ENCODE results near the gene IDH2.

IDH2 gene

DNA sequence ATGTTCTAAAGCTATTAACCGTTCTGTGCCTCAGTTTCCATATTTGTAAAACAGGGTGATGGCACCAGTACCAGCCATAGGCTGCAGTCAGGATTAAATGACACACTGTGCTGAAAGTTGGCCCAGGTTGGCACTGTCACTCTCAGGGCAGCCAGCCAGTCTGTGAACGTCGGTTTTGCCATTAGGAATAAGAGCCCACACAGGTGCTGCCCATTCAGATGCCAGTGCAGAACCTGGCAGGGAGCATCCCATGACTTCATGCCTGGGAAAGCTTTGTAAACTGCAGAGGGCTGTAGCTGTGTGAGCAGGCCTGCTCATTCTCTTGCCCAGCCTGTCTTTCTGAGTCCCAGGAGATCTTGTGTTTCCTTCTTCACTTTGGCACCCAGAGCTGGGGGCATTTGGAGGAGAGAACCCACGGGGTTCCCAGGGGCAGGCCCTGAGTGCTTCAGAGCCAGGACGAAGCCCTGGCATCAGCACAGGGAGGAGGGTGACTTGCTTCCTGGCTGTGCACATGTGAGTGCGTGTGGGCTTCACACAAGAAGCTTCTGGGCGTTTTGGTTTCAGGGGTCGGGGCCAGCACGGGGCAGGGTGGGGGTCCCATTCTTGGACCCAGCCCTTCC is 54.2 kb downstream of the IDH2 start:
- peaks cover 15% of the 10 kb centered on the region for H3K4me1 ChIP-seq (ENCODE audit: control insufficient read depth, low read length)
- no peak overlapping the region for H3K4me2 ChIP-seq (ENCODE audit: low read length)
- H3K9me3 ChIP-seq (ENCODE audit: control insufficient read depth, insufficient read depth, low read length) = no peaks in the 10 kb centered on the region
- H3F3A ChIP-seq (ENCODE audit: control insufficient read depth, insufficient read depth) = no peaks in the 10 kb centered on the region
- H3K27ac ChIP-seq (ENCODE audit: low read depth, low read length) = no peak overlapping the region
- TF ChIP-seq, protein P1, sequence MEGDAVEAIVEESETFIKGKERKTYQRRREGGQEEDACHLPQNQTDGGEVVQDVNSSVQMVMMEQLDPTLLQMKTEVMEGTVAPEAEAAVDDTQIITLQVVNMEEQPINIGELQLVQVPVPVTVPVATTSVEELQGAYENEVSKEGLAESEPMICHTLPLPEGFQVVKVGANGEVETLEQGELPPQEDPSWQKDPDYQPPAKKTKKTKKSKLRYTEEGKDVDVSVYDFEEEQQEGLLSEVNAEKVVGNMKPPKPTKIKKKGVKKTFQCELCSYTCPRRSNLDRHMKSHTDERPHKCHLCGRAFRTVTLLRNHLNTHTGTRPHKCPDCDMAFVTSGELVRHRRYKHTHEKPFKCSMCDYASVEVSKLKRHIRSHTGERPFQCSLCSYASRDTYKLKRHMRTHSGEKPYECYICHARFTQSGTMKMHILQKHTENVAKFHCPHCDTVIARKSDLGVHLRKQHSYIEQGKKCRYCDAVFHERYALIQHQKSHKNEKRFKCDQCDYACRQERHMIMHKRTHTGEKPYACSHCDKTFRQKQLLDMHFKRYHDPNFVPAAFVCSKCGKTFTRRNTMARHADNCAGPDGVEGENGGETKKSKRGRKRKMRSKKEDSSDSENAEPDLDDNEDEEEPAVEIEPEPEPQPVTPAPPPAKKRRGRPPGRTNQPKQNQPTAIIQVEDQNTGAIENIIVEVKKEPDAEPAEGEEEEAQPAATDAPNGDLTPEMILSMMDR (IDR thresholded peaks at IDR 0.05; ENCODE audit: low read depth, low read length, poor library complexity, severe bottlenecking) = no peak
- TF ChIP-seq EZH2phosphoT487 (IDR thresholded peaks at IDR 0.05; ENCODE audit: borderline replicate concordance, low read length) = no peak
- H3K27me3 ChIP-seq (ENCODE audit: control insufficient read depth, low read length) = no peaks in the 10 kb centered on the region
- H4K20me1 ChIP-seq (ENCODE audit: control insufficient read depth, insufficient read depth, low read depth, low read length) = 0 out of 2 replicates have a peak, but pooled peaks cover 3% of the 10 kb centered on the region
- H3K4me3 ChIP-seq (ENCODE audit: low read length) = no peak overlapping the region
- H3K79me2 ChIP-seq (ENCODE audit: control insufficient read depth, low read length) = peaks cover 26% of the 10 kb centered on the region
- H3K9me2 ChIP-seq (replicated peaks; ENCODE audit: control insufficient read depth, low read length) = no peaks in the 10 kb centered on the region
- no peaks in the 10 kb centered on the region for H3K36me3 ChIP-seq (ENCODE audit: control insufficient read depth, low read length)

DNA sequence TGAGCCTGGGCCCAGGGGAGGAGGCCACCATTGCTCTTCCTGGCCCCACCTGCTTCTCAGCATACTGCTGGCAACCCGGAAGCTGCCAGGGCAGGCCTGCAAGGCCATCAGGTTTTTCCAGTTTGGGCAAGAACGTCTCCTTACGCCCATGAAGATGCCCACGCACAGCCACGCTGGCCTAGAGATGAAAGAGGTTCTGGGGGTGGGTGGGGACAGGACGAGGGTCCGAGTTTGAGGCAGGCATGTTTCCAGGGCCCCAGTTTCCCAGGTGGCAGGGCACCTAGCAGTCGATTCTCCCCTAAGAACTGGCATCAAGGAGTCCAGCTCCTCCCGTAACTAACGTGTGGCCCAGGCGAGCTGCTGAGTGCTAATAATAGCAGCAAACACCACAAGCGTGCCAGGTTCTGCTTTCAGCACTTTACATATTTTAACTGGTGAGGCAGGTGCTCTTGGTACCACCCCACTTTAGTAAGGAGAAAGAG is 55.3 kb downstream of the IDH2 start:
- no peak overlapping the region for H3K4me3 ChIP-seq (ENCODE audit: low read length)
- 0 out of 2 replicates have a peak overlapping the region, but pooled peaks have one; percentile 24 for H3K4me2 ChIP-seq (ENCODE audit: low read length)

DNA sequence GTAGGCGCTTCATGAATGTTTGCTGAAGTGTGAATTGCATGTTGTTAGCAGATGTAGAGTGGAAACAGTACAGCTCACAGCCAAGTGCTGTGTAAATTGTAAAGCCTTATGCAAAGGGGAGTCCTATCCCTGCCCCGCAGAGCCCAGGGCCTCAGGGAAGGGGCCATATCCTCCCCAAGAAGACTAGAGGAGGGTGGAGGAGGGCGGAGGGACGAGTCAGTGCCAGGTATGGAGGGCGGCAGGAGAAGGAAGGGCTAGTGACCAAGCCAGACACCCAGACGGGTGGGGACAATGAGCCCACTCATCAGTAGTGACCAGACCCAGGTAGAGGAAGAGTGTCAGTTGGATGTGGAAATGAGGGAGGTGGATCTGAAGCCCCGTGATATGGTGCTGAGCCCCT is 56.0 kb downstream of the IDH2 start:
- no peaks in the 10 kb centered on the region for H3K9me2 ChIP-seq (replicated peaks; ENCODE audit: control insufficient read depth, low read length)
- H4K20me1 ChIP-seq (ENCODE audit: control insufficient read depth, insufficient read depth, low read depth, low read length) = no peaks in the 10 kb centered on the region
- no peak overlapping the region for H3K4me3 ChIP-seq (ENCODE audit: low read length)
- peak overlapping the region; percentile 24; the same call in 1 of the 2 replicates for H3K4me2 ChIP-seq (ENCODE audit: low read length)
- no peaks in the 10 kb centered on the region for H3K9me3 ChIP-seq (ENCODE audit: control insufficient read depth, insufficient read depth, low read length)
- H3K79me2 ChIP-seq (ENCODE audit: control insufficient read depth, low read length) = peaks cover 32% of the 10 kb centered on the region
- H3K27me3 ChIP-seq (ENCODE audit: control insufficient read depth, low read length) = no peaks in the 10 kb centered on the region
- H3K36me3 ChIP-seq (ENCODE audit: control insufficient read depth, low read length) = no peaks in the 10 kb centered on the region
- TF ChIP-seq EZH2phosphoT487 (IDR thresholded peaks at IDR 0.05; ENCODE audit: borderline replicate concordance, low read length) = no peak
- TF ChIP-seq, protein P1 (IDR thresholded peaks at IDR 0.05; ENCODE audit: low read depth, low read length, poor library complexity, severe bottlenecking) = no peak
- H3K4me1 ChIP-seq (ENCODE audit: control insufficient read depth, low read length) = peaks cover 15% of the 10 kb centered on the region
- H3K27ac ChIP-seq (ENCODE audit: low read depth, low read length) = no peak overlapping the region
- no peaks in the 10 kb centered on the region for H3F3A ChIP-seq (ENCODE audit: control insufficient read depth, insufficient read depth)

More for the DNA sequence above, 55.3 kb downstream of the IDH2 start:
- Histone ChIP-seq H3K4me1 (ENCODE audit: control insufficient read depth, low read length) (peaks cover 15% of the 10 kb centered on the region), H3K9me3 (ENCODE audit: control insufficient read depth, insufficient read depth, low read length) (no peaks in the 10 kb centered on the region), H3K9me2 (replicated peaks; ENCODE audit: control insufficient read depth, low read length) (no peaks in the 10 kb centered on the region), H3K36me3 (ENCODE audit: control insufficient read depth, low read length) (no peaks in the 10 kb centered on the region), H4K20me1 (ENCODE audit: control insufficient read depth, insufficient read depth, low read depth, low read length) (no peaks in the 10 kb centered on the region), H3K27ac (ENCODE audit: low read depth, low read length) (no peak overlapping the region), H3F3A (ENCODE audit: control insufficient read depth, insufficient read depth) (no peaks in the 10 kb centered on the region), H3K27me3 (ENCODE audit: control insufficient read depth, low read length) (no peaks in the 10 kb centered on the region), H3K79me2 (ENCODE audit: control insufficient read depth, low read length) (peaks cover 31% of the 10 kb centered on the region)
- TF ChIP-seq, protein P1 (IDR thresholded peaks at IDR 0.05; ENCODE audit: low read depth, low read length, poor library complexity, severe bottlenecking) = no peak
- no peak for TF ChIP-seq EZH2phosphoT487 (IDR thresholded peaks at IDR 0.05; ENCODE audit: borderline replicate concordance, low read length)
